DND-41 (cell line): ENCODE measurements around the gene NUP88.

ENCODE experiments used
- ATAC-seq: fragments of 200-7000 bp; cut with Tn5 transposase; 3 replicates; pipeline ENCODE4 v1.9.1; 2021; ENCODE audit warnings: low read depth; ENCODE audit not compliant: insufficient read depth
- DNase-seq: peaks from one replicate; pipeline ENCODE4 v3.0.0-alpha.2; 2020
- H2AFZ ChIP-seq: 2 replicates; pipeline ENCODE4 v1.6.0; 2012; ENCODE audit warnings: low read depth, low read length
- H3K27ac ChIP-seq: 2 replicates; pipeline ENCODE4 v1.5.1; 2012; ENCODE audit warnings: low read length, inconsistent platforms
- H3K27me3 ChIP-seq: fragments of 200-600 bp; sonication (generic); 2 replicates; pipeline ENCODE4 v1.6.0; 2012; ENCODE audit warnings: low read length, mild to moderate bottlenecking, inconsistent platforms; ENCODE audit not compliant: insufficient read depth, poor library complexity
- H3K36me3 ChIP-seq: 2 replicates; pipeline ENCODE4 v1.5.1; 2012; ENCODE audit warnings: low read length, inconsistent platforms; ENCODE audit not compliant: insufficient read depth
- H3K4me1 ChIP-seq: 2 replicates; pipeline ENCODE4 v1.5.1; 2012; ENCODE audit warnings: mild to moderate bottlenecking, low read length; ENCODE audit not compliant: insufficient read depth
- H3K4me2 ChIP-seq: 2 replicates; pipeline ENCODE4 v1.6.0; 2012; ENCODE audit warnings: mild to moderate bottlenecking, moderate library complexity, low read length, inconsistent platforms; ENCODE audit not compliant: insufficient read depth
- H3K4me3 ChIP-seq, 2 experiments: fragments of 200-600 bp in 1 of 2; shearing (Covaris generic) in 1 of 2; 2 replicates each; pipeline ENCODE4 v1.5.1; 2012 to 2016; ENCODE audit warnings: inconsistent platforms in 2 of 2, low read length in 2 of 2, mild to moderate bottlenecking in 2 of 2, low read depth in 1 of 2, moderate library complexity in 1 of 2
- H3K79me2 ChIP-seq: 2 replicates; pipeline ENCODE4 v1.6.0; 2012; ENCODE audit warnings: low read length, inconsistent platforms; ENCODE audit not compliant: insufficient read depth
- H3K9ac ChIP-seq: 2 replicates; pipeline ENCODE4 v1.6.0; 2012; ENCODE audit warnings: low read depth, mild to moderate bottlenecking, inconsistent platforms, low read length, moderate library complexity
- H3K9me3 ChIP-seq: 2 replicates; pipeline ENCODE4 v1.5.1; 2012; ENCODE audit warnings: low read length, moderate library complexity, mild to moderate bottlenecking, inconsistent platforms; ENCODE audit not compliant: insufficient read depth, severe bottlenecking
- H4K20me1 ChIP-seq: 2 replicates; pipeline ENCODE4 v1.6.0; 2012; ENCODE audit warnings: low read length; ENCODE audit not compliant: insufficient read depth
- CTCF ChIP-seq: IDR thresholded peaks from 2 replicates; pipeline ENCODE4 v1.5.1; 2012; ENCODE audit warnings: borderline replicate concordance, low read length, moderate library complexity, mild to moderate bottlenecking; ENCODE audit not compliant: poor library complexity, severe bottlenecking; ENCODE audit errors: extremely low read depth
- EZH2 ChIP-seq: IDR thresholded peaks from 3 replicates; pipeline ENCODE4 v1.6.1; 2012; ENCODE audit warnings: borderline replicate concordance, low read depth, mild to moderate bottlenecking, moderate library complexity, low read length, inconsistent platforms; ENCODE audit not compliant: severe bottlenecking

Gene NUP88

GRCh38 chr17:5419959-5420653 lies 644 bp upstream of the NUP88 start, which contains the start of gene RPAIN:
Gene RPAIN (plus strand): TSS chr17:5420182. CDS start chr17:5420211, 29 bp downstream.
- H3K4me1 ChIP-seq: peaks cover 55% of the 10 kb centered on the region
- H3K36me3 ChIP-seq: peaks cover 63% of the 10 kb centered on the region
- peak; percentile 82 for ATAC-seq
- peak; percentile 91 for DNase-seq
- H2AFZ ChIP-seq: peak within 1 kb of the TSS; percentile 96
- no peaks in the 10 kb centered on the region for H3K9me3 ChIP-seq
- H3K27me3 ChIP-seq: no peaks in the 10 kb centered on the region
- H4K20me1 ChIP-seq: peaks cover 6% of the 10 kb centered on the region; the same call in 1 of the 2 replicates
- H3K27ac ChIP-seq: peak within 1 kb of the TSS; percentile 88
- no peak for TF ChIP-seq EZH2
- no peak for TF ChIP-seq CTCF
- peaks cover 87% of the 10 kb centered on the region for H3K79me2 ChIP-seq
- peak within 1 kb of the TSS; percentile 74 for H3K9ac ChIP-seq
- peak within 1 kb of the TSS; percentile 82 for H3K4me2 ChIP-seq
- peak within 1 kb of the TSS; percentile 81 to 99 for H3K4me3 ChIP-seq

- H4K20me1 ChIP-seq: peaks cover 6% of the 10 kb centered on the region; the same call in 1 of the 2 replicates
- H3K36me3 ChIP-seq: peaks cover 63% of the 10 kb centered on the region
- peak; percentile 42 for DNase-seq
- ATAC-seq: no peak
- H3K9ac ChIP-seq: peak overlapping the region; percentile 74
- peak overlapping the region; percentile 96 for H2AFZ ChIP-seq
- TF ChIP-seq CTCF: no peak
- no peak for TF ChIP-seq EZH2
- peak overlapping the region; percentile 81 to 99 for H3K4me3 ChIP-seq
- no peaks in the 10 kb centered on the region for H3K9me3 ChIP-seq
- H3K4me2 ChIP-seq: peak overlapping the region; percentile 82
- H3K79me2 ChIP-seq: peaks cover 80% of the 10 kb centered on the region
- no peaks in the 10 kb centered on the region for H3K27me3 ChIP-seq
- peaks cover 55% of the 10 kb centered on the region for H3K4me1 ChIP-seq
- peak overlapping the region; percentile 88 for H3K27ac ChIP-seq
Measured at GRCh38 chr17:5418858-5419355, 555 bp downstream of the NUP88 start.

- H3K9ac ChIP-seq: no peak overlapping the region
- H3K4me1 ChIP-seq: peaks cover 47% of the 10 kb centered on the region
- DNase-seq (no peak), ATAC-seq (no peak)
- H3K27ac ChIP-seq: no peak overlapping the region
- no peak overlapping the region for H3K4me3 ChIP-seq
- no peaks in the 10 kb centered on the region for H3K27me3 ChIP-seq
- peak overlapping the region; percentile 82; the same call in 1 of the 2 replicates for H3K4me2 ChIP-seq
- H3K79me2 ChIP-seq: peaks cover 77% of the 10 kb centered on the region
- no peak overlapping the region for H2AFZ ChIP-seq
- no peak for TF ChIP-seq CTCF
- no peak for TF ChIP-seq EZH2
- peaks cover 64% of the 10 kb centered on the region for H3K36me3 ChIP-seq
- peaks cover 15% of the 10 kb centered on the region for H4K20me1 ChIP-seq
- no peaks in the 10 kb centered on the region for H3K9me3 ChIP-seq
Measured at GRCh38 chr17:5416901-5417300, 2.6 kb downstream of the NUP88 start.
